ENCODE measurements around the gene SORCS2.

Gene SORCS2

GRCh38 chr4:7255996-7256395, 63.7 kb downstream of the SORCS2 start:
- FAIRE-seq = no peak
- DNase-seq (ENCODE audit: extremely low spot score, insufficient read length, low read depth) = no peak

DNA sequence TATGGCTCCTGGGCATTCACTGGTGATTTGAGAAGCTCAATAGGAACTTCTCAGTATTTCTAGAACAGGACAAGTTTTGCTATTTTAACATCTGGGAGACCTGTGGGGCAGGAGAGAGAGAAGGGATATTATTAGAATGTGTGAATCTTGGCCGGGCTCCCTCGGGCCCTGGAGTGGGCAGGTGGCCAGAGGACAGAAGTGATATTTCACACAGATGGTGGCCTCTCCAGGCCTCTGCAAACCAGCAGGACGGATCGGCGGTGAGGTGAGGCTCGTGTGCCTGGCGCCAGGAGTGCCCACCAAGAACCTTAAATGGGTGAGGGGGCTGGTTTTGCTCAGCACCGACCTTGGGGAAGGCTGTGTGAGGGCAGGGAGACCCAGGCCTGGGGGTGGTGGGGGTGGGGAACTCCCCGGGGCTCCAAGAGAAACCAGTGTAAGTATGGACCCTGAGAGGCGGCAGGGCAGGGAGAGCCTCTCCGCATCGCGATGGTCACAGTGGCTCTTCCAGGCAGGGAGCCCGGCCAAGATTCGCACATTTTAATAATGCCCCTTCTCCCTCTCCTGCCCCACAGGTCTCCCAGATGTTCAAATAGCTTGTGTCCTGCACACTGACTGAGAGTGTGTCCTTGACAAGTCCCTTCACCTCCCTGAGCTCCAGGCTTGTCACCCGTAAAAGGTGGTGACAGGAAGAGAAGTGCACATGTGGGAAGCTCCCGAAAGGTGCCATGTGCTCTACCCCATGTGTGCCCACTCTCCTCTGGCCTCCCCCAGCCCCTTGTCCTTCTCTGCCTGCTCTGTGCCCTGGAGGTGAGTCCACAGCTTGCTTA, 64.9 kb downstream of the SORCS2 start:
- DNase-seq (ENCODE audit: extremely low spot score, insufficient read length, low read depth) = no peak
- FAIRE-seq = no peak

DNA sequence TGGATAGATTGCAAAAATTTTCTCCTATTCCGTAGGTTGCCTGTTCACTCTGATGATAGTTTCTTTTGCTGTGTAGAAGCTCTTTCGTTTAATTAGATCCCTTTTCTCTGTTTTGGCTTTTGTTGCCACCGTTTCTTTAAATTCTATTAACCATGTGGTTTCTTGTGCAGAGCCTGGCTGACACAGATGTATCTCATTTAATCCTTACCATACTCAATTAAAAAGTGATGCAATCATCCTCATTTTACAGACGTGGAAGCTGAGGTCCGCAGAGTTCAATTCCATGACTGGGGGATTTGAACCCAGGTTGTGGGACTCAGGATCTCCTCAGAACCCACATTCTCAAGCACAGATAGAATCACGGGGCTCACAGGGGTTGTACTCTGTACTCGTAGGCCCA, 66.7 kb downstream of the SORCS2 start:
- no peak for FAIRE-seq
- no peak for DNase-seq (ENCODE audit: extremely low spot score, insufficient read length, low read depth)

GRCh38 chr4:7260569-7260968, 68.2 kb downstream of the SORCS2 start:
- DNase-seq (ENCODE audit: extremely low spot score, insufficient read length, low read depth) = no peak
- FAIRE-seq = no peak

DNA sequence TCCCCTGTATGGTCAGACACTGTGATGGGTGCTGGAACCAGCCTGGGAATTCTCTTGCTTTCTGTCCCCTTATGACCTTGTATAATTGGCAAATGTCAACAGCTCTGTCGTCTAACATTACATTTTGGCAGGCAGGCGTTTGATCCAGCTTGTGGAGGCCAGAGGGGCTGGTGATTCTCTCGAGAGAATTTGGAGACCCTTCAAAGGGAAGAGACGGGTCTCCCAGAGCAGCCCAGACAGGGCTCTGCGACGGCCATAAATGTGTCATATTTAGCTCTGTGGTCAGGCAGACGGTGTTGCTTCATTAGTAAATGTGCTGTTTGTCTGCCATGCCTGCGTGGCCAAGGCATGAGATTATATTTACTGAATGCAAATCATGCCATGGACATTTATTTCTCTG, 68.7 kb downstream of the SORCS2 start:
- DNase-seq (ENCODE audit: extremely low spot score, insufficient read length, low read depth) (no peak), FAIRE-seq (no peak)

DNA sequence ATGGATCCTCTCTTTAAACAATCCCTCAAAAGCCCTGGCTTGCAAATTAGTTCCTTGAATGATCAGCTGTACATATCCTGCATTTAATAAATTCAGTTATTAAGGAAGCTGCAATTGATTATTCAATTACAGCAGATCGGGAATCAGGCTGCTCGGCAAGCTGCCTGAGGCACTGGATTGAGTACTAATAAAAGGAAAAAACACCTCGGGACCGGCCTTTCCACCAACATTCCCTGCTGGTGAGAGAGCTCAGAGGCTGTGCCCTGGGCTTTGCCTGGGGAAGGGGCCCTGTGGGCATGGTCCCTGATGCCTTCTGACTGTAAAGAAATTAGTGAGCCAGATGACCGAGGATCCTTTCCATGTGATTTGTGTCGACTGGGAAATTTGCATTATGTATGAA, 69.2 kb downstream of the SORCS2 start:
- DNase-seq (ENCODE audit: extremely low spot score, insufficient read length, low read depth) (no peak), FAIRE-seq (no peak)

- DNase-seq (ENCODE audit: extremely low spot score, insufficient read length, low read depth) (no peak), FAIRE-seq (no peak)
These were observed 69.8 kb downstream of the SORCS2 start for GRCh38 chr4:7262134-7262533.

DNA sequence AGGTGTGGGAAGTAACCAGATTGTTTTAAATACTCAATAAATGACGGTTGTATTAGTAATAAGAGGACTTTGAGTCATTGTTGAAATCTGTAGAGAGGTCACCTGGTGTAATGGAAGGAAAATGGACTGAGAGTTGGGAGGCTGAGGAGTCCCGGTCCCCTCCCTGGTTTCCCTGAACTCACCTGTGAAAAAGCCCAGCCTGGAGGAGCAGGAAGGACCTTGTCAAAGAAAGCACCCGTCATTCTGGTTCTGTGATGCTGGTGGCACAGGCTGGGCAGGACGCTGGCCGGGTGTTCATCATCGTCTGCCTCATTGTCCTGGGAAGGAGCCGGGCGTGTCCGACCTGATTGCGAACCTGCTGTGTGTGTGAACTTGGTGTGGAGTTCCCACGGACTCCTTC, 70.8 kb downstream of the SORCS2 start:
- no peak for DNase-seq (ENCODE audit: extremely low spot score, insufficient read length, low read depth)
- FAIRE-seq = no peak

- FAIRE-seq (no peak), DNase-seq (ENCODE audit: extremely low spot score, insufficient read length, low read depth) (no peak)
These were observed 72.4 kb downstream of the SORCS2 start for GRCh38 chr4:7264694-7265093.

DNA sequence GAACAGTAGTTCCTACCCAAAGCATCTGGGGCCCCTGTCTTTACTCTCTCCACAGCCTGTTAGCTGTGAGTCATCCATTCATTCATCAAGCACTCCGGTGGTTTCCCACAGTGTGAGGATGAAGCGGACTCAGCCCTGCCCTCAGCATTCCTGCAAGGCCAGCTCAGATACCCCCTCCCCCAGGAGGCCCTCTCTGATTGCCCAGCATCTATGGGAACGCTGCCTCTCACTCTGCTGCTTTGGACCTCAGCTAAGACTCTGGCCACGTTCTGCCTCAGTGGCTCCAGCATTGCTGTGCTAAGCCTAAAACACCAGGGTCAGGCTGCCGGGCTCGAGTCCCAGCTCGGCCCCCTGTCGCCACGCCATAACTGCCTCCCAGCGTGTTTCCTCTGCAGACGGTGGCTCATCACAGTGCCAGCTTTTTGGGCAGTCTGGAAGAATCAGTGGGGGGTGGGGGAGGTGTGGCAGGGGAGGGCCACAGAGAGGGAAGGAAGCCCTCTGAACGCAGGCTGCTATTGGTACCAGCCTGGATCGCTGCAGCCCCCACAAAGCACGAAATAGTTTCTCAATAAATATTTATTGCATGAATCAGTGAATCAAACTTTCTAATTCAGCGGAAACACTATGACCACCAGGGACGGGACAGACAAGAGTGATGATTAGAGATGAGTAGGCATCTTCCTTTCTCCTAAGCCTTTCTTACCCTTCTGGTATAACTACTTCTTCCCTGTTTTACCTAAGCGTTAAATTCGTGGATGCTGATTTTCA, 74.4 kb downstream of the SORCS2 start:
- DNase-seq (ENCODE audit: extremely low spot score, insufficient read length, low read depth) (no peak), FAIRE-seq (no peak)

DNA sequence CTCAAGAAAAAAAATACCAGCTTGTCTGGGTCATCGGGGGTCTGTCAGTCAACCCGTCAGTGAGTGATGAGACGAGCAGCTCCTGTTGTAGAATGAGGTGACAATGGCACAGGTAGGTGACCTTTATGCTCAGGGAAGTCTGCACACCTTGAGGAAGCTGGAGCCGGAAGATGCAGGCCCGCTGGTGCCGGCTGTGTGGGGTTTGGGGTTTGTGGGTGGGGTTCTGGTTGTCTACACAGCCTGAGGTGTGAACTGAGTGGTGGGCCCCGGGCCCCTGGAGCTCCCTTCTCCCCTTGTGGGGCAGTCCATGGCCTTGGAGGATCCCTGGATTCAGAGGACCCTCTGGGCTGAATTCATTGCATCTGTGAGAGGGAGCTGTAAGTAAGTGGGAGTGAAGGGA, 75.5 kb downstream of the SORCS2 start:
- no peak for FAIRE-seq
- DNase-seq (ENCODE audit: extremely low spot score, insufficient read length, low read depth) = no peak

- FAIRE-seq (no peak), DNase-seq (ENCODE audit: extremely low spot score, insufficient read length, low read depth) (no peak)
These were observed 76.6 kb downstream of the SORCS2 start for GRCh38 chr4:7268941-7269340.

DNA sequence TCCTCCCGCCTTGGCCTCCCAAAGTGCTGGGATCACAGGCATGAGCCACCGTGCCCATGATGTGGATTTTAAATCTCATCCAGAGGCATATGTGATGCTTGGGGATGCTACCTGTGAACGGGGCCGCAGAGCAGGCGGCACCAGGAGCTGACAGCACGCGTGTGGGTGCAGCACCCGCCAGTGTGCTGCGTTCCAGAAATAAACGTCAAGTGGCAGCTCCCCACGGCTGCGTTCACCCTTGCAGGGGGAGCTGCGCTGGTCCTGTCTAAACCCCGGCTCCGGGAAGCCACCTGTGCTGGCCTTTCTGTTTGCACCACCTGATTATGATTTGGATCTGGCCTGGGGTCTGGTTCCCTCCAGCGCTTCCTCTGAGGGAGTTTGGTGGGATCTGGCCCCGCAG, 77.8 kb downstream of the SORCS2 start:
- FAIRE-seq (no peak), DNase-seq (ENCODE audit: extremely low spot score, insufficient read length, low read depth) (no peak)

DNA sequence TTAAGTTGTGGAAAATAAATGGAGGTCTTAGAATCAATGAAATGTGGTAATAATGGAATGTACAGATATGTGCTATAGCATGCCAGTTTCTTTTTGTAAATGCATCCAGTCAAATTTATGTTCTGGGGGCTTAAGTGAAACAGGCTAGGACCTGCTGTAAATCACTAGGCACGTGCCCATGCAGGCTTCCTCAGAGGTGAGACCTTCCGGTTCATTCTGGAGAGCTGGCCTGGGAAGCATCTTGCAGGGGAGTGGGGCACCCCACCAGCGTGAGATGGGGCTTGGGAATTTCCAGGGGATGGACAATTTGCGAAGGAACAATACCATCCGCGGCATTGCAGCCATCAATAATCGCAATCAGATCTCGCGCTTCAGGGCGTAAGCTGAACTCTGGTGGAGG, 80.1 kb downstream of the SORCS2 start:
- no peak for DNase-seq (ENCODE audit: extremely low spot score, insufficient read length, low read depth)
- FAIRE-seq = no peak

DNA sequence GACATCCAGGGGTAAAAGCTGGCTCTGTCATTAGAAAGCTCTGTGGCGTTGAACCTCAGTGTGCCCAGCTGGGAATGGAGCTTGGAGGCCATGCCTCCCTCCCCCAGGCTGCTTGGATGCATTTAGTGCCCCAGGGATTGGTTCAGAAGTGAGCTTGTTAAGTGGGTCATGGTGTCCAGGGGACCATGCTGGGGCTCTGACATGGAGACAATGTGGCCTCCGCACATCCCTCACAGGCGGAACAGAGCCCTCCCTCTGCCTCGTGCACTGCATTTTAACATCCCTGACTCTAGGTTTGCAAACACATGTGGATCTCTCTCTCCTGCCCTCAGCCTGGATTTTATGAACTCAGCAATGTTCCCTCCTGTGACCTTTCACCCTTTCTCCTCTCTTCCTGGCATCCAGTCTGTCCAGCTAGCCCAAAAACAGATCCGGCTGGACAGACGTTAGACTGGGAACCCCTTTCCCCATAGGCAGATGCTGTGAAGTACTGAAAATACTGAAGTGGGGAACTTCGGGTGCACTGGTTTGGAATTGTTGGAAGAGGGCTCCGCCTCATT, 81.5 kb downstream of the SORCS2 start:
- DNase-seq (ENCODE audit: extremely low spot score, insufficient read length, low read depth) (no peak), FAIRE-seq (no peak)

GRCh38 chr4:7275067-7275466, 82.7 kb downstream of the SORCS2 start:
- FAIRE-seq = no peak
- DNase-seq (ENCODE audit: extremely low spot score, insufficient read length, low read depth) = no peak

GRCh38 chr4:7275490-7276154, 83.3 kb downstream of the SORCS2 start:
- no peak for FAIRE-seq

DNA sequence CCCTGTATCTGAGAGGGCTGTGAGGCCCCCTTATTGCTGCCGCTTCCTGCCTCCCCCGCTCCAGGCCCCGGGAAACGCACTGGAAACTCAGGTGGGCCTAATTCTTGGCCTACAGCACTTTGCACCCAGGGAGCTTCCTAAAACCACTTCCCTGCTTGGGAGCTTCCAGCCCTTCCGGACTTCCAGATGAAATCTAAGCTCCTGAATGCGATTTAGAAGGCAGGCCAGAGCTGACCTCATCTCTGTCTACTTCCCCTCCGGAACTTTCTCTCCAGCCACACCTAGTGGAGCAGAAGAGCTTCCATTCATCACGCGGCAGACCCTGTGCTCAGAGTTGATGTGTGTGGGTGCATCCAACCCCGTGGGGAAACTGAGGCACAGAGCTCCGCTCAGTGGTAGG, 84.2 kb downstream of the SORCS2 start:
- no peak for DNase-seq (ENCODE audit: extremely low spot score, insufficient read length, low read depth)
- FAIRE-seq = no peak

More at GRCh38 chr4:7275490-7276154, 83.3 kb downstream of the SORCS2 start:
- DNase-seq (ENCODE audit: extremely low spot score, insufficient read length, low read depth) = no peak

DNA sequence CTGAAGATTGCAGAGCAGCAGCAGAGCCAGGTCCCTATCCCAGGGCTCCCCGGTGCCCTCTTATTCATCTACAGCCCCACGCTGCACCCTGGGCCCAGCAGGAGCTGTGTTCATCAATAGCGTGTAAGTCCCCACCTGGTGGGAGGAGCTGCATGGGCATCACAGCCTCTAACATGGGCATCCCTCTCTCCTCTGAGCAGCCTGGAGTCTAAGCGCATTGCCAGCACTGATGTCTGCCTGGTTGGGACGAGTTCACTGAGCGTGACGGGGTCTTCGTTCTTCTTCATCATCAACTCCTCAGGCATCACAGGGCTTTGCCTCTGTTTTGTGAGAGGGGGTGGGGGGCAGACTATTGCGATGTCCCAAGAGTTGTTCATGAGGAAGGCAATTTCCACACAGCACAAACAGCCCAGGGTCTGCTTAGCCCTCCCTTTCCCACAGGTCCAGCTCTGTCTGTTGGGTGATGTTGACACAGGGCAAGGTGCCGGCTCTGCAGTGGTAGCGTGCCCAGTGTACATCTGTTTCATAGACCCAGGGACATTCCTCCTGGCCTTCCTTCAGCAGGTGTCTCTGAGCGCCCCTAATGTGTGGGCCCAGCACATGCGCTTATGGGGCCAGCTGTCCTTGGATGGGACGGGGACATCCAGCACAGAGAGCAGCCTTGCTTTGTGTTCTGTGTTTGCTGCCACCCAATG, 85.9 kb downstream of the SORCS2 start:
- no peak for DNase-seq (ENCODE audit: extremely low spot score, insufficient read length, low read depth)
- FAIRE-seq = no peak

- FAIRE-seq = no peak
- DNase-seq (ENCODE audit: extremely low spot score, insufficient read length, low read depth) = no peak
These were observed 86.6 kb downstream of the SORCS2 start for GRCh38 chr4:7278981-7279380.
